H9 (cell line): Measurements from ENCODE around the gene TMEM63C. TPM values are rescaled to one million over a fixed set of nuclear protein-coding genes. Genes with fewer than 3 reads are reported as not detected.

Source experiments
- DNase-seq: peaks from one replicate; pipeline ENCODE4 v3.0.0-alpha.2; 2017
- H2AFZ ChIP-seq: one replicate; pipeline ENCODE4 v1.6.1; 2013; ENCODE audit warnings: mild to moderate bottlenecking, low read length, control low read depth, moderate library complexity
- H2AK5ac ChIP-seq: 2 replicates; pipeline ENCODE4 v1.6.1; 2013; ENCODE audit warnings: low read length, control low read depth, mixed read lengths; ENCODE audit not compliant: insufficient read length
- H2BK120ac ChIP-seq: one replicate; pipeline ENCODE4 v1.6.1; 2013; ENCODE audit warnings: low read depth, mild to moderate bottlenecking, low read length, control low read depth, inconsistent platforms; ENCODE audit not compliant: poor library complexity, severe bottlenecking
- H2BK12ac ChIP-seq: 2 replicates; pipeline ENCODE4 v1.6.1; 2013; ENCODE audit warnings: low read length, control low read depth, mixed read lengths, low read depth; ENCODE audit not compliant: insufficient read length
- H2BK15ac ChIP-seq: 2 replicates; pipeline ENCODE4 v1.6.1; 2013; ENCODE audit warnings: low read depth, low read length, control low read depth
- H2BK20ac ChIP-seq: one replicate; pipeline ENCODE4 v1.6.1; 2013; ENCODE audit warnings: low read depth, mild to moderate bottlenecking, low read length, control low read depth, inconsistent platforms; ENCODE audit not compliant: poor library complexity, severe bottlenecking
- H2BK5ac ChIP-seq: 2 replicates; pipeline ENCODE4 v1.6.1; 2013; ENCODE audit warnings: low read length, control low read depth, mixed read lengths; ENCODE audit not compliant: insufficient read length
- H3K14ac ChIP-seq: 2 replicates; pipeline ENCODE4 v1.6.1; 2013; ENCODE audit warnings: low read length, control low read depth; ENCODE audit not compliant: insufficient read depth
- H3K18ac ChIP-seq: 2 replicates; pipeline ENCODE4 v1.6.1; 2013; ENCODE audit warnings: low read depth, mild to moderate bottlenecking, mixed read lengths, low read length, control low read depth; ENCODE audit not compliant: insufficient read length
- H3K23ac ChIP-seq: 2 replicates; pipeline ENCODE4 v1.6.1; 2013; ENCODE audit warnings: low read length, control low read depth, mixed read lengths, low read depth; ENCODE audit not compliant: insufficient read length
- H3K23me2 ChIP-seq: 2 replicates; pipeline ENCODE4 v1.6.1; 2013; ENCODE audit warnings: low read depth, mild to moderate bottlenecking, mixed read lengths, low read length, control low read depth; ENCODE audit not compliant: insufficient read length, poor library complexity, severe bottlenecking
- H3K27ac ChIP-seq: 2 replicates; pipeline ENCODE4 v1.5.1; 2013; ENCODE audit warnings: low read length, control low read depth, mixed read lengths, low read depth; ENCODE audit not compliant: insufficient read length
- H3K27me3 ChIP-seq: 2 replicates; pipeline ENCODE4 v1.6.1; 2013; ENCODE audit warnings: low read length, control low read depth, inconsistent platforms; ENCODE audit not compliant: insufficient read depth
- H3K4ac ChIP-seq: 2 replicates; pipeline ENCODE4 v1.6.1; 2013; ENCODE audit warnings: low read depth, mild to moderate bottlenecking, control low read depth, inconsistent platforms, low read length, moderate library complexity
- H3K4me1 ChIP-seq: 2 replicates; pipeline ENCODE4 v1.6.1; 2013; ENCODE audit warnings: low read length, control low read depth, inconsistent platforms; ENCODE audit not compliant: insufficient read depth
- H3K4me2 ChIP-seq: 2 replicates; pipeline ENCODE4 v1.6.1; 2013; ENCODE audit warnings: low read length, control low read depth, mixed read lengths; ENCODE audit not compliant: insufficient read length, insufficient read depth
- H3K56ac ChIP-seq: 2 replicates; pipeline ENCODE4 v1.6.1; 2013; ENCODE audit warnings: low read depth, mild to moderate bottlenecking, mixed read lengths, low read length, control low read depth; ENCODE audit not compliant: insufficient read length
- H3K79me1 ChIP-seq: 2 replicates; pipeline ENCODE4 v1.6.1; 2013; ENCODE audit warnings: low read depth, mild to moderate bottlenecking, moderate library complexity, low read length, control low read depth, inconsistent platforms; ENCODE audit not compliant: insufficient read depth, poor library complexity, severe bottlenecking
- H3K79me2 ChIP-seq: 2 replicates; pipeline ENCODE4 v1.6.1; 2013; ENCODE audit warnings: low read length, control low read depth, inconsistent platforms; ENCODE audit not compliant: insufficient read depth
- H3K9ac ChIP-seq: 2 replicates; pipeline ENCODE4 v1.6.1; 2013; ENCODE audit warnings: low read length, control low read depth, mixed read lengths; ENCODE audit not compliant: insufficient read length; ENCODE audit errors: extremely low read depth
- H3K9me3 ChIP-seq: one replicate; pipeline ENCODE4 v1.6.1; 2013; ENCODE audit warnings: low read depth, low read length, inconsistent platforms; ENCODE audit not compliant: control insufficient read depth
- H3T11ph ChIP-seq: one replicate; pipeline ENCODE4 v1.6.1; 2013; ENCODE audit warnings: mild to moderate bottlenecking, low read length, control low read depth, inconsistent platforms
- H4K20me1 ChIP-seq: one replicate; pipeline ENCODE4 v1.6.1; 2013; ENCODE audit not compliant: control insufficient read depth, insufficient read length, insufficient read depth
- H4K5ac ChIP-seq: 2 replicates; pipeline ENCODE4 v1.6.1; 2013; ENCODE audit warnings: low read depth, mild to moderate bottlenecking, mixed read lengths, low read length, control low read depth; ENCODE audit not compliant: insufficient read length
- H4K8ac ChIP-seq: replicated peaks from 2 replicates; pipeline ENCODE4 v1.6.1; 2013; ENCODE audit warnings: low read length, control low read depth, mixed read lengths, low read depth; ENCODE audit not compliant: insufficient read length
- H4K91ac ChIP-seq: 2 replicates; pipeline ENCODE4 v1.6.1; 2013; ENCODE audit warnings: low read depth, mild to moderate bottlenecking, moderate library complexity, mixed read lengths, low read length, control low read depth; ENCODE audit not compliant: insufficient read length
- H3K27ac Mint-ChIP-seq, 3 experiments: 2 replicates in 2 of 3; 3 replicates in 1 of 3; pipeline ENCODE4 v1.8.0; 2020 to 2021; ENCODE audit warnings: mixed read lengths in 3 of 3, mild to moderate bottlenecking in 1 of 3, moderate library complexity in 1 of 3
- H3K27me3 Mint-ChIP-seq: 2 replicates; pipeline ENCODE4 v1.8.0; 2021; ENCODE audit warnings: low read depth, mild to moderate bottlenecking, moderate library complexity, mixed read lengths
- H3K36me3 Mint-ChIP-seq, 3 experiments: 2 replicates in 2 of 3; 3 replicates in 1 of 3; pipeline ENCODE4 v1.8.0; 2020 to 2021; ENCODE audit warnings: low read depth in 3 of 3, mixed read lengths in 3 of 3; ENCODE audit not compliant: insufficient read depth in 1 of 3
- H3K4me1 Mint-ChIP-seq, 2 experiments: 2 replicates each; pipeline ENCODE4 v1.8.0; 2020; ENCODE audit warnings: mixed read lengths in 2 of 2
- H3K4me3 Mint-ChIP-seq, 2 experiments: 2 replicates in 1 of 2; 3 replicates in 1 of 2; pipeline ENCODE4 v1.8.0; 2020 to 2021; ENCODE audit warnings: mild to moderate bottlenecking in 2 of 2, mixed read lengths in 2 of 2, moderate library complexity in 1 of 2
- H3K9me3 Mint-ChIP-seq, 2 experiments: 2 replicates in 1 of 2; 3 replicates in 1 of 2; pipeline ENCODE4 v1.8.0; 2020; ENCODE audit warnings: mild to moderate bottlenecking in 2 of 2, mixed read lengths in 2 of 2, moderate library complexity in 1 of 2
- WGBS: extraction: QIAGEN DNeasy Blood & Tissue Kit; methylation state at CpG from one replicate; pipeline ENCODE4 v1.1.7; 2013; ENCODE audit warnings: missing lambda C conversion rate, low lambda C conversion rate, mixed read lengths; ENCODE audit not compliant: insufficient read length; ENCODE audit errors: extremely low coverage; 5-methylcytosine and 5-hydroxymethylcytosine counted together
- total RNA-seq: library from RNA; stranded (reverse); gene quantifications from 2 replicates; pipeline ENCODE4 v1.2.1, GENCODE V29; 2021
- TF ChIP-seq, protein P1 (sequence below): fragments of 200-600 bp; sonication (generic); conservative IDR thresholded peaks from 3 replicates; pipeline ENCODE4 v1.8.0; 2021; ENCODE audit warnings: antibody characterized with exemption, mild to moderate bottlenecking

Gene TMEM63C
- total RNA-seq, 1 experiment from 2014 or later: 2.2 TPM

DNA sequence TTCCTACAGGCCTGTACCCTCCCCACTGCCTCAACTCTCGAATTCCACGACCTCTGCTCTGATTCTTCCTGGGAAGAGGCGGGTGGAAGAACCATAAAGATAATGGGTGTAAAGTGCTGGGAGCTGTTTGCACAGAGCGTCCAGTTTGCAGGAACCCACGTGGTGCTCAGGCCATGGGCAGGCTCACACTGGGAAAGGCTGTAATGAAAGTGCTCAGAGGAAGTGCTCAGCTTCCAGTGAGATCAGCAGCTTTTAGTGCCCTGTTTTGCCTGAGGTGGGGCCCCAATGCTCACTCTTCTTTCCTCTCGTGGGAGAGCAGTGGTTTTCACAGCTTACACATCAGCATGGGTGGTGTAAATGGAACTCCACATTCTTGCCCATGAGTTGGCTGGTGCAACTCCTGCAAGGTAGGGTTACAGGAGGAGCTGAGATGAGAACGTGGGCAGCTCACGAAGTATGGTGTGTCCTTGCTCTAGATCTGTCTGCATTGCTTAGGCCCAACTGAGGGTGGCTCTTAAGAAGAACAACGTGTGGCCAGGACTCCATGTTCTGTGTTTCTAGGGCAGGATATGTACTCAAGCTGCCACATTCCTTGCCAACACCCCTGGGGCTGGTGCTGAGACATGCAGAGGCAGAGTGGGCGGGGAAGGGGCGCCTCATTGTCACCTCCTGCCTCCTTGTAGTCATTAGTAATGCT lies 2.9 kb downstream of the TMEM63C start:
- H3K4ac ChIP-seq: no peak overlapping the region
- H2BK120ac ChIP-seq: no peak overlapping the region
- H3K79me1 ChIP-seq: no peaks in the 10 kb centered on the region
- H2AK5ac ChIP-seq: no peak overlapping the region
- Mint-ChIP-seq H3K9me3 (no peaks in the 10 kb centered on the region), H3K27ac (no peak overlapping the region; a peak in 1 of 7 replicates), H3K36me3 (no peaks in the 10 kb centered on the region), H3K4me1 (peaks cover 19 to 32% of the 10 kb centered on the region in 2 experiments), H3K4me3 (no peak overlapping the region), H3K27me3 (peaks cover 9% of the 10 kb centered on the region)
- DNase-seq: no peak
- no peak overlapping the region for H2AFZ ChIP-seq
- H2BK5ac ChIP-seq: no peak overlapping the region
- no peak overlapping the region for H3K14ac ChIP-seq
- no peak overlapping the region for H4K8ac ChIP-seq
- H3K56ac ChIP-seq: no peak overlapping the region
- H4K91ac ChIP-seq: no peak overlapping the region
- no peak overlapping the region for H3K9ac ChIP-seq
- peaks cover 3% of the 10 kb centered on the region; the same call in 1 of the 2 replicates for H3K4me1 ChIP-seq
- H4K5ac ChIP-seq: no peak overlapping the region
- no peak overlapping the region for H3T11ph ChIP-seq
- no peaks in the 10 kb centered on the region for H3K79me2 ChIP-seq
- H2BK20ac ChIP-seq: no peak overlapping the region
- no peak overlapping the region for H3K23ac ChIP-seq
- H3K18ac ChIP-seq: no peak overlapping the region
- H3K27me3 ChIP-seq: no peaks in the 10 kb centered on the region
- H4K20me1 ChIP-seq: no peaks in the 10 kb centered on the region
- H2BK15ac ChIP-seq: no peak overlapping the region
- WGBS: no CpG with 5 or more reads among the region's 11 CpGs
- peaks cover 8% of the 10 kb centered on the region for H3K23me2 ChIP-seq
- H2BK12ac ChIP-seq: no peak overlapping the region
- TF ChIP-seq, protein P1, sequence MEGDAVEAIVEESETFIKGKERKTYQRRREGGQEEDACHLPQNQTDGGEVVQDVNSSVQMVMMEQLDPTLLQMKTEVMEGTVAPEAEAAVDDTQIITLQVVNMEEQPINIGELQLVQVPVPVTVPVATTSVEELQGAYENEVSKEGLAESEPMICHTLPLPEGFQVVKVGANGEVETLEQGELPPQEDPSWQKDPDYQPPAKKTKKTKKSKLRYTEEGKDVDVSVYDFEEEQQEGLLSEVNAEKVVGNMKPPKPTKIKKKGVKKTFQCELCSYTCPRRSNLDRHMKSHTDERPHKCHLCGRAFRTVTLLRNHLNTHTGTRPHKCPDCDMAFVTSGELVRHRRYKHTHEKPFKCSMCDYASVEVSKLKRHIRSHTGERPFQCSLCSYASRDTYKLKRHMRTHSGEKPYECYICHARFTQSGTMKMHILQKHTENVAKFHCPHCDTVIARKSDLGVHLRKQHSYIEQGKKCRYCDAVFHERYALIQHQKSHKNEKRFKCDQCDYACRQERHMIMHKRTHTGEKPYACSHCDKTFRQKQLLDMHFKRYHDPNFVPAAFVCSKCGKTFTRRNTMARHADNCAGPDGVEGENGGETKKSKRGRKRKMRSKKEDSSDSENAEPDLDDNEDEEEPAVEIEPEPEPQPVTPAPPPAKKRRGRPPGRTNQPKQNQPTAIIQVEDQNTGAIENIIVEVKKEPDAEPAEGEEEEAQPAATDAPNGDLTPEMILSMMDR: no peak
- no peak overlapping the region for H3K27ac ChIP-seq
- no peak overlapping the region for H3K4me2 ChIP-seq
- no peaks in the 10 kb centered on the region for H3K9me3 ChIP-seq
